RWPE2 (cell line): ENCODE measurements around the gene DDX39A.

ENCODE experiments used
- ATAC-seq: fragments of 200-7000 bp; cut with Tn5 transposase; 3 replicates; pipeline ENCODE4 v1.9.1; 2021; ENCODE audit warnings: low read depth
- DNase-seq: peaks from one replicate; pipeline ENCODE4 v3.0.0-alpha.2; 2020; ENCODE audit warnings: low spot score
- H3K27ac ChIP-seq: fragments of 450-650 bp; 2 replicates; pipeline ENCODE4 v1.5.1; 2017; ENCODE audit warnings: mild to moderate bottlenecking; ENCODE audit not compliant: poor library complexity, severe bottlenecking
- H3K27me3 ChIP-seq: fragments of 250-450 bp; sonication (Bioruptor Pico); 2 replicates; pipeline ENCODE4 v1.5.1; 2021; ENCODE audit warnings: mild to moderate bottlenecking, moderate library complexity; ENCODE audit not compliant: insufficient read depth, poor library complexity, severe bottlenecking
- H3K36me3 ChIP-seq: fragments of 250-450 bp; sonication (Bioruptor Pico); 2 replicates; pipeline ENCODE4 v1.5.1; 2020; ENCODE audit warnings: low read depth, mild to moderate bottlenecking, moderate library complexity
- H3K4me1 ChIP-seq: fragments of 250-450 bp; sonication (Bioruptor Pico); 2 replicates; pipeline ENCODE4 v1.5.1; 2021; ENCODE audit warnings: mild to moderate bottlenecking, moderate library complexity; ENCODE audit not compliant: insufficient read depth, poor library complexity, severe bottlenecking
- H3K4me3 ChIP-seq: fragments of 250-450 bp; sonication (Bioruptor Pico); 2 replicates; pipeline ENCODE4 v1.5.1; 2021; ENCODE audit warnings: mild to moderate bottlenecking, moderate library complexity; ENCODE audit not compliant: severe bottlenecking
- H3K9me3 ChIP-seq: fragments of 250-450 bp; sonication (Bioruptor Pico); 2 replicates; pipeline ENCODE4 v1.5.1; 2021; ENCODE audit warnings: mild to moderate bottlenecking, moderate library complexity; ENCODE audit not compliant: severe bottlenecking
- CTCF ChIP-seq: fragments of 450-650 bp; IDR thresholded peaks from one replicate; pipeline ENCODE4 v1.5.1; 2017; ENCODE audit warnings: mild to moderate bottlenecking, moderate library complexity; ENCODE audit not compliant: poor library complexity, severe bottlenecking

The DDX39A gene

GRCh38 chr19:14449321-14449720 is 30.2 kb upstream of the DDX39A start:
- peaks cover 58% of the 10 kb centered on the region for H3K36me3 ChIP-seq
- no peak for DNase-seq

GRCh38 chr19:14446336-14447036 is 27.3 kb upstream of the DDX39A start:
- DNase-seq = no peak
- no peak overlapping the region for H3K4me3 ChIP-seq
- ATAC-seq = no peak
- no peak overlapping the region for H3K27ac ChIP-seq
- TF ChIP-seq CTCF = no peak
- peaks cover 72% of the 10 kb centered on the region for H3K36me3 ChIP-seq
- no peaks in the 10 kb centered on the region for H3K9me3 ChIP-seq
- H3K4me1 ChIP-seq = no peaks in the 10 kb centered on the region
- no peaks in the 10 kb centered on the region for H3K27me3 ChIP-seq

More at GRCh38 chr19:14449321-14449720, 30.2 kb upstream of the DDX39A start:
- Histone ChIP-seq H3K27ac (no peak overlapping the region), H3K4me1 (no peaks in the 10 kb centered on the region), H3K27me3 (no peaks in the 10 kb centered on the region), H3K4me3 (no peak overlapping the region), H3K9me3 (no peaks in the 10 kb centered on the region)
- no peak for TF ChIP-seq CTCF
- no peak for ATAC-seq

- ATAC-seq (no peak), DNase-seq (no peak)
- no peak overlapping the region for H3K4me3 ChIP-seq
- H3K27me3 ChIP-seq = no peaks in the 10 kb centered on the region
- no peak for TF ChIP-seq CTCF
- H3K9me3 ChIP-seq = no peaks in the 10 kb centered on the region
- no peaks in the 10 kb centered on the region for H3K4me1 ChIP-seq
- peaks cover 56% of the 10 kb centered on the region for H3K36me3 ChIP-seq
- no peak overlapping the region for H3K27ac ChIP-seq
Measured at GRCh38 chr19:14443632-14444216, 24.6 kb upstream of the DDX39A start.

- no peak overlapping the region for H3K27ac ChIP-seq
- no peaks in the 10 kb centered on the region for H3K27me3 ChIP-seq
- no peak for ATAC-seq
- no peaks in the 10 kb centered on the region for H3K9me3 ChIP-seq
- no peaks in the 10 kb centered on the region for H3K4me1 ChIP-seq
- no peak overlapping the region for H3K4me3 ChIP-seq
- H3K36me3 ChIP-seq = peaks cover 49% of the 10 kb centered on the region
- DNase-seq = no peak
- TF ChIP-seq CTCF = no peak
Measured at GRCh38 chr19:14442891-14443631, 23.9 kb upstream of the DDX39A start.
